ENCODE results near the gene PLAC1.

Gene PLAC1

DNA sequence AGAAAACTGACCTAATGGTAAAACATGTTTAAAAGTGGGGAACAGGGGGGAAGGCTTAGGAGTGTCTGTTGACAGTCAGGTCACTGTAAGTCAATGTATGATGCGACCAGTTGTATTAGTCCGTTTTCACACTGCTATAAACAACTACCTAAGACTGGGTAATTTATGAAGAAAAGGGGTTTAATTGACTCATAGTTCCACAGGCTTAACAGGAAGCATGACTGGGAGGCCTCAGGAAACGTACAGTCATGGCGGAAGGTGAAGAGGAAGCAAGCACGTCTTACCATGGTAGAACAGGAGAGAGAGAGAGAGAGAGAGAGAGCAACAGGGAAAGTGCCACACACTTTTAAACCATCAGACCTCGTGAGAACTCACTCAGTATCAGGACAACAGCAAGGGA, 13.0 kb upstream of the PLAC1 start:
- in situ Hi-C loops (cut with MboI; ENCODE audit: low sequenced_read_pairs), result no loop called here

DNA sequence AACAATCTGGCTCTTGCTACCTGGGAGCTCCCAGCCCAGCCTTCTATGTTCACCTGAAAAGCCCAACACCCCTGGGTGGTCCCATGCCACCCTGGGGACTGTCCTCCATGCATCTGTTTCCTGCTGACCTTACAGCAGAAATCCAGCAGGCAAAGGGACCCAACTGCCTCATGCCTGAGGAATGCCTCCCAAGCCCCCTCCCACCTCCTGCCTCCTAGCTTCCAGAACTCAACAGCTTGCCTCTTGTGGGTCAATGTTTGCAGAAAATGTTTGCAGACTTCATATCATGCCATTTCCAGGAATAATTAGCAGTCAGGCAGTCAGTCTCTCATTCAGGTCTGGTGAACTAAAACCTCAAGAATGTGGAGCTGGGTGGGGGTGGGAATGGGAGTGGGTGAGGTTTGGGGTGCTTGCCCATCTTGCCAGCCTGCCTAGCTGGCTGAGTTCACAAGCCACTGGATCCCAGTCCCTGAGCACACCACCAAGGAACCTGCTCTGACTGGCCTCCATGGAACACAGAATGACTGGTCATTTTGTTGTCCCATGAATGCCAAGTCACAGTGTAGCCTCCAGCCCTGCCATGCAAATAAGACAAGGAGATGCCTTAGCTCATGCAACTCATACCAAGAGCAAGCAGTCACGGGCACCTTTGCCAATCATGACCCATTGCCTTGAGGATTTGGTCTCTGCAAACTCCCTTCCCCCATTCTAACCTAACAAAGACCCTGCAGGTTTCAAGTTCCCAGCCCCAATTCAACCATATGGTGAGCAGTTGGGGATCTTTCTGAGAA, 12.1 kb upstream of the PLAC1 start:
- in situ Hi-C loops (cut with MboI; ENCODE audit: low sequenced_read_pairs), result no loop called here

DNA sequence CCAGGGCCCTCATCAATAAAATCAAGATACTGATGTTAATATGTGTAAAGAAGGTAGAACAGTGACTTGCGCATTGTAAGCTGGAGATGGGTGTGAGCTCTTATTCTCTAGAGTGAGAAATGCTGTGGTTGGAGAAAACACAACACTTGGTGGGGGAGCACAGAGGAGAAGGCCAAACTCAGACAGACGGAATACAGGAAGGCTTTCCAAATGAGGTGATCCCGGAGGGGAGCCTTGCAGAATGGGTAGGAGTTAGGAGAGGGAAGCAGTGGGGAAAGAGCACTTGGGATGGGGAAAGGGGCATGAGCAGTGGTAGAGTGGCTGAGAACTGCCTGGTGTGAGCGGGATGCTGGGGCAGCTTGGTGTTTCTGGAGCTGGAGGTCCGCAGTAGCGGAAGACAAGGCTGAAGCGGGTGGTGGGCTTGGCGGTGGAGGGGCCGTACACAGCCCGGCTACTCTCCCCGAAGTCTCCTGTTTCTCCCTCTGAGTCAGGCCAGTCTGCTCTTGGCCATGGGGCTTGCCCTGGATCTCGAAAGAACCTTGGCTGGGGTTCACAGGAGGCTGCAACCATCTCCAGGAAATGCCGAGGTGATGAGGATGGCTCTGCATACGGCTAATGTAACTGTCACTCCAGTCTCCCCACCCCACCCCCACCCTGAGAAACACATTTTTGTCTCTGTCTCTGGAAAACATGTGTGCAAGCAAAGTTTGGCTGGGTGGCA, 11.3 kb upstream of the PLAC1 start:
- in situ Hi-C loops (cut with MboI; ENCODE audit: low sequenced_read_pairs), result no loop called here

DNA sequence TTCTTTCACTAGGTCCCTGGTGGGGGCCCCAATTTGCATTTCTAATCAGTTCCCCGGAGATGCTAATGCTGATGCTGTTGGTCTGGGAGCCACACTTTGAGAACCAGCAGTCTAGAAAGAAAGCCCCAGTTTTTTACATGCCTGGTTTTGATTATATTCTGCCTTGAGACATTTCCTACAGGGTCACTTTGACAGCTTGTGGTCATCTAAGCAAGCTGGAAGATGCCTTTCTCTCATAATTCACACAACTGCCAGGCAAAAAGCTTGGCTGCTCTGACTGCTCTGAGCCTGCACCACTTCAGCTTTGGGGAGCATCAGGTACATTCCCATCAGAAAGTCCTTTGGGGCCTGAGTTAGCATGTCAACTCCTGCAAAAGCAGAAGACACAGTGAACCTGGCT, 5.9 kb upstream of the PLAC1 start:
- in situ Hi-C loops (cut with MboI; ENCODE audit: low sequenced_read_pairs), result no loop called here

DNA sequence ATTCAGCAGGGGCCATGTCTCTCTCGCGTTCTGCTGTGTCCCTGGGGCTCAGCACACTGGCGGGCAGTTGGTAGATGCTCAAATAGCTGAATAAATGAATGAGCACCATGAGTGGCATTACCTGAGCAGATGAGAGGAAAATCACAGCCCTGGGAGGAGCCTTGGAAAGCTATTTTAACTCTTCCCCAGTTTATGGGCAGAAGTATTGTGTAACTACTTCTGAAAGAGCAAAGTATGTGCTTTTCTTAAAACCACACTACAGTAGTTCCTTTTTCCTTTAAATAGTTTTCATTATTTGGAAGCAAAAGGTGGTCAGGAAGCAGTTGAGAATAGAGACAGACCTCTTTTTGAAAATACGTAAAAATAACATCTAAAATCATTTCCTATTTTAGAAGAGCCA, 3.0 kb upstream of the PLAC1 start:
- in situ Hi-C loops (cut with MboI; ENCODE audit: low sequenced_read_pairs), result no loop called here

DNA sequence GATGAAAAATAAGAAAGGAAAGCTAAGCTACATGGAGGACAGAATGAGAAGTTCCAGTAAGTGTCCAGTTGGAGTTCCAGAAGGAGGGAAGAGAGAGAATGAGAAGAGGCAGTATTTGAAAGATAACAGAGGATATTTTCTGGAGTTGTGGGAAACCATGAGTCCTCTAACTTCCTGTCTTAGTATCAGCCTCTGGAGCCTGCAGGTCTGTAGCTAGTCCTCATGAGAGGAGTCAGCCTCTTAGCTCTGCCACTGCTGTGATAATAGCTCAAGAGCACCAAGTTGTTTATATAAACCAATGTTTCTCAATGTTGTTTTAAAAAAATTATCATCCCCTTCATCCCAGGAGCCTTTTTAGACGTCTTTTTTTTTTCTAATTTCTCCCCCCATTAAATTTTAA, 2.4 kb upstream of the PLAC1 start:
- in situ Hi-C loops (cut with MboI; ENCODE audit: low sequenced_read_pairs), result no loop called here

DNA sequence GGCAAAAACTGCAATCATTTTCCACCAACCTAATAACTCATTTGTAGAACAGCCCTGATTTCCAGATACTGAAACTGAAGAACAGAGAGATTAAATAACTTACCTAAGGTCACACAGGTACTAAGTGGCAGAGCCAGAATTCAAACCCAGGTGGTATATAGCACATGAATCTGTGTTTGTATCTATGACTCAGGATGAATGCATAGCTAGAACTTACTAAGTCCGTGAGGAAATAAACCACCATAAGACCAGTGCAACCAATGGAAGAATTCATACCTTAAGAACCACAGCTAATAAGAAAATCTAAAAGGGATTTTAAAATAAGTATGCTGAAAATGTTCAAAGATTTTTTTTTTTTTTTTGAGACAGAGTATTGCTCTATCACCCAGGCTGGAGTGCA, 1.5 kb upstream of the PLAC1 start:
- in situ Hi-C loops (cut with MboI; ENCODE audit: low sequenced_read_pairs), result no loop called here

DNA sequence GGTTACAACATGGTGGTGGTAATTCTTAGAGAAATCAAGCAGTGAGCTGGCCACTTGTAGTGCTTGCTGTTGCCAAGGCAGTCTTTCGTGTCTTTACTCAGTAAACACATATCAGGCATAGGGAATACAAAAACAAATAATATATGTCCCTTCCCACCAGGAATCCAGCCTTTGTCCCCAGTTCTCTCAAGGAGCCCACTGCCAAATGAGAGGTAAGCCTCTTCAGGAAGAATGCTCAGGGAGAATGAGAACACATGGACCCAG, 421 bp upstream of the PLAC1 start:
- in situ Hi-C loops (cut with MboI; ENCODE audit: low sequenced_read_pairs), result no loop called here

DNA sequence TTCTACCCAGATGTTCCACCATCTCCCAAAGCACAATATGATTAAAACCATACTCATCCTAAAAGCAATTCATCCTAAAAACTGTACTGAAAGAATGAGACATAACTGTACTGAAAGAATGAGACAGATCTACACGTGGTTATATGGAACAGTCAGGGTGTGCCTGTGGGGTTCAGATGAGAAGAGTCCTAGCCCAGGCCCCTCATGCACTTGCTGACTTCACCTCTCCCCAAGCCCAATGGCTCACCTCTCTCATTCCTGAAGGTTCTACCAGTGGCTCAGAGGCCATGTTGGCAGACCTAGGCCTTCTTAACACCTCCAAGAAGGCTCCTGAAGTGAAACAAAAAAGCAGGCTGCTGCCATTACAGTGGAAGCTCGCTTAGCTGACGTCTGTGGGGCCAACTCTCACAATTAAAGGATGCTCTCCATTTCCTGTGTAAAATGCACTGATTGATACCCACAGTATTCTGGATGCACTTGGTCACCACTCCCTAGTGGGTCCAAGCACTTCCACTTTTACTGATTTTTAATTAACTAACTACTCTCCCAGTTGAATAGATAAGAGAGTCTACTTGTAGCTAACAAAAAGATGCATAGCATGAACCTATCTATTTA, 3.8 kb downstream of the PLAC1 start:
- in situ Hi-C loops (cut with MboI; ENCODE audit: low sequenced_read_pairs), result no loop called here

DNA sequence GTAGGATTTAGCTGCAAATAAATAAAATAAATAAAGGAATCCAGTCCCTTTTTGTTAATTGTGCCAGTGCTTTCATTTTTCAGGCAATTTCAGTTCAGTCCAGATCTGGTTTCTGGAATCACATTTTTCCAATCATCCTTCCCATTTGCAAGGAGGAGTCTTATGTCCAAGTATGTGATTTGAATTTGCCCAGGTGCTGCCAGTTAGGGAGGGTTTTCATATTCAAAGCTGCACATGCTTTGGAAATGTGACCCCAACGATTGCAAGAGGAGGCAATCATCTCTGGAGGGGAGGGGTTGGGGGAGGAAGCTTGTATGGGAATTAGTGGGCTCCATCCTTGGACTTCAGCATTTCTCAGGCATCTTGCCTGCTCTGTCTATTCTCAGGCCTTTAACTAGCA, 4.4 kb downstream of the PLAC1 start:
- in situ Hi-C loops (cut with MboI; ENCODE audit: low sequenced_read_pairs), result no loop called here

DNA sequence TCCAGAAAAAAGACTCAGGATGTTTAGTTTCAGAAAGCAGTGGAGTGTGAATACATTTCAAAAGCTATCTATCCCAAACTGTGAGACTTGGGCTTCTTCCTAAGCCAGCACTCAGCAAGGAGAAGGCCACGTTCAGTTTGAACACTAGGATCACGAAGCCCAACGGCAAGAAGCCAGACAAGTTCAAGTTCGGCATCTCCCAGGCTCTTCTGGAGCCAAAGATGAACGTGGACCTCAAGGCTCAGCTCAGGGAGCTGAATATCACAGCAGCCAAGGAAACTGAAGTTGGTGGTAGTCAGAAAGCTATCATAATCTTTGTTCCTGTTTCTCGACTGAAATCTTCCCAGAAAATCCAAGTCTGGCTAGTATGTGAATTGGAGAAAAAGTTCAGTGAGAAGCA, 7.6 kb downstream of the PLAC1 start:
- in situ Hi-C loops (cut with MboI; ENCODE audit: low sequenced_read_pairs), result no loop called here

DNA sequence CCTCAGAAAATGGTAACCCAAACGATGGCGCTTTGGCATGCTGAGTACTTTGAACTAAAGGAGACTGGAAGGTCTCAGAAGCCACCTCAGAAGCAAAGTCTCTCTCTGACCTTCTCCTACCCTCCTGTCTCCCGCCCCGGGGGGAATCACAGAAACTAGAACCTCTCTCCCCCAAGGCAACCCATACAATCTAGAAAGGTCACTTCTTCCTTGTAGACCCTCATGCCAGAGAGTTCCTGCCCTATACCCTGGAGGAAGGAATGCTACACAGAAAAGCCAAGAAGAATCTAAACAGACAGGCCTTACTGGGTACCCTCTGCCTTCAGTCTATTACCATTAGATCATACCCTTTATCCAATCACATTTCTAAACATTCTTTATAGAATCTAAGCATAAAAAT, 8.5 kb downstream of the PLAC1 start:
- in situ Hi-C loops (cut with MboI; ENCODE audit: low sequenced_read_pairs), result no loop called here

DNA sequence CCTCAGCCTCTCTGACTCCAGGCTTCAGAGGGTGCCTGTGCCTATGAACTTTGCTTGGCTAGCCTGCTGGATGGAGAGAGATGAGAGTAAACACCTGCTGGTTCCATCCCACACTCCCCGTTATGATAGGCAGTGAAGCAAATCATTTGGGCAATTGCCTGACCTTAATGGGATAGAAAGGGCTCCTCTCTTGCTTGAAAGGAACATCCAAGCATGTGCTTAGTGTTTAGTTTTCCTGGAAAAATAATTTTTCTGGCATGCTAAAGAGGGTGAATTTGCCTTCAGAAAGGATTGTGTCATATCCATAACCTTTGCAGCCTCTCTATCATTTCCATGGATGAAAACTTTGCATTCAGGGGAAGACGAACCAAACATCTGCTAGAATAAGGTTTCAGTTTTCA, 10.8 kb downstream of the PLAC1 start:
- in situ Hi-C loops (cut with MboI; ENCODE audit: low sequenced_read_pairs), result no loop called here

DNA sequence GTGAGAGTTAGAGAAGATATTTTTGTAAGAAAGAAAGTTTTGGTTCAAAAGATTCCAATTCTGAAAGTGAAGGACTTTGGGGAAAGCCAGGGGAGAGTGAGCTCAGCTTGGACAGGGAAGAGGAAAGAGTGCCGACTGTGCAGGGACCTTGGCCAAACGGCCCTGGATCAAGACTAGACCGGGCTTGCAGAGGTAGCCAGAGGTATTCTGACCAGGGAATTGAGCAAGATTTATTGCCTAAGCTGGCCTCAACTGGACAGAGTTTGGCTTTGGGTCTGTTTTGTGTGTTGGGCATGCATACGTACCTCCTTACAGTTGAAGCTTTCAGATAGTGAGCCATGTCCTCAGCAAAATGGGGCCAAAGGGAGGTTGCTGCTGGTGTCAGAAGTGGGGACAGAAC, 11.6 kb downstream of the PLAC1 start:
- in situ Hi-C loops (cut with MboI; ENCODE audit: low sequenced_read_pairs), result no loop called here

DNA sequence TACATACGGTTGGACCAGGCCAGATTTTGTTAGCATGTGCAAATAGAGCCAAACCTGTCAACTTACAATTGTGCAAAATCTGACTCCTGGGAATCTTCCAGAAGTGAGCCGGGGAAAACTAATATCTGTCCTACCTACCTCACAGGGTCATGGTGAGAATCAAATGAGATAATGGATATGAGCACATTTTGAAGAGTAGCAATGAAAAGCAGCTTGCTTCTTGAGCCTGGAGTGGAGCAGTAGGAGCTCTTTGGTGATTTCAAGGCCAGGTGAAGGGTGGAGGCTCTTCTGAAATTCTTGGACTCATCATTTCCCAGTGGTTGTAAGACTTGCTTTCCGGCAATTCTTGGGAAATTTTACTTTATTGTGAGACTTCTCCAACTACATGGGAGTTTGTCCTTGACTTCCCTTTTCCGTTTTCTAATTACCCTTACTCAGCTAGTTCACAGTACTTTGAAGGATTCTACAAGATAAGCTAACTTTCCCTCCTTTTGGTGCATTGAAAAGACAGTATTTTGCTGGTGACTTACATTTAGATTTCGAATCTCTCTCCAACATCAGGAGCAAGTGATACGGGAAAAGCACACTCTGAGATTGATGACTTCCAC, 12.2 kb downstream of the PLAC1 start:
- in situ Hi-C loops (cut with MboI; ENCODE audit: low sequenced_read_pairs), result no loop called here

DNA sequence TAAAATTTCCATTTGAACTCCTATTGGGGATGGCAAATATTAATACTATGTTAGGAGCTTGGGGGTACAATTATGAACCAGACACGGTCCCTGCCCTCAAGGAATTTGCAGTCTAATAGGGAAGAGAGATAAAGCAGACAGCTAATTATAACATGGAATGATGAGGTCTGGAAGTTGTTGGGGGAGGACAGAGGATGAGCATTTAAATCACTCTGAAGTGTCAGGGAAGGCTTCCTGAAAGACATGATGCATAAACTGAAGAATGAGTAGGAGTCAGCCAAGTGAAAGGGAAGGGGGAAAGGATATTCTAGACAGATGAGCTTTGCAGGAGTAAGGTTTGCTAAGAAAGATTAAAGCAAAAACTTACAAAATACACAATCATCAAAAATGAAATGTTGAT, 15.9 kb downstream of the PLAC1 start:
- in situ Hi-C loops (cut with MboI; ENCODE audit: low sequenced_read_pairs), result no loop called here

DNA sequence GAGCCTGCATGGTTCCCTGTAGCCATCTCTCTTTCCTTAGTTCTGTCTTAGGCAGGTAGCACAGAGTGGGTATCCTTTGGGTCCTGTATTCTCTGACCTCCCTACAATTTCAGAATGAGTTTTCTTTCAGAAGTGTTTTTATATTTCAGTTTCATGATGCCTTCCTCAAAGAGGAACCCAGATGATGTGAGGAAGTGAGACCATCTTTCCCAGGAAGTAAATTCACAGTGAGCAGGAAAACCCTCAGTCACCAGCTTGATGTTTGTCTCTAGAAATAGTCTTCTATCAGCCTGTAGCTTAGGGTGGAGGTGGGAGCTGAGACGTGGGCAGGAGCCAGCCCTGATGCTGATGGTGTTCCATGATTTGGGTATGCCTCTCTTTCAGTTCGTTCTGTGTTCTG, 16.9 kb downstream of the PLAC1 start:
- in situ Hi-C loops (cut with MboI; ENCODE audit: low sequenced_read_pairs), result no loop called here

DNA sequence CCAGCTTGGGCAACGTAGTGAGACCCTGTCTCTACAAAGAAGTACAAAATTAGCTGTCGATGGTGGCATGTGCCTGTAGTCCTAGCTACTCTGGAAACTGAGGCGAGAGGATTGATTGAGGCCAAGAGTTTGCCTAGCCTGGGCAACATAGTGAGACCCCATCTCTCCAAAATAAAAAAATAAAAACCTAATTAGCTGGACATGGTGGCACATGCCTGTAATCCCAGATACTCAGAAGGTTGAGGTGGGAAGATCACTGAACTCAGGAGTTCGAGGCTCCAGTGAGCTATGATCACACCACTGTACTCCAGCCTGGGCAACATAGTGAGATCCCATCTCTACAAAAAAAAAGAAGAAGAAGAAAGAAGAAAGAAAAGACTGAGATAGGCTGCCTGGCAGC, 17.4 kb downstream of the PLAC1 start:
- in situ Hi-C loops (cut with MboI; ENCODE audit: low sequenced_read_pairs), result no loop called here

DNA sequence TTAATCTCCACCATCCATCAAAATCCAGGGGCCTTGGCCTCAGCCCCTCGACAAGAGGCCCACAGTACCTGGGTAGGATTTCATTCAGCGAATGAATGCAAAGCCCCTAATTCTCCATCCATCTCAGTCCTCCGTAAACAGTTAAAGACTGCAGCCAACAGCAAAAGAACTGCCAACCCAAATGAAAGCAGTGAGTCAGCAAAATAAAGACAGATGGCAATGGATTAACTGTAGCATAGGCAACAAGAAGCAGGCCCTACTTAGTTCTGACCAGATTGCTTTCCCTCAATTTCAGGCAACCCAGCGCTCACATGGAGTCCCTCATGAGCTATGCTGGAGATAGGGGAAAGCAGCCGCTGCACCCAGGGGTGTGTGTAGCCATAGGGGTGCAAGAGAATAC, 21.4 kb downstream of the PLAC1 start:
- in situ Hi-C loops (cut with MboI; ENCODE audit: low sequenced_read_pairs), result no loop called here

DNA sequence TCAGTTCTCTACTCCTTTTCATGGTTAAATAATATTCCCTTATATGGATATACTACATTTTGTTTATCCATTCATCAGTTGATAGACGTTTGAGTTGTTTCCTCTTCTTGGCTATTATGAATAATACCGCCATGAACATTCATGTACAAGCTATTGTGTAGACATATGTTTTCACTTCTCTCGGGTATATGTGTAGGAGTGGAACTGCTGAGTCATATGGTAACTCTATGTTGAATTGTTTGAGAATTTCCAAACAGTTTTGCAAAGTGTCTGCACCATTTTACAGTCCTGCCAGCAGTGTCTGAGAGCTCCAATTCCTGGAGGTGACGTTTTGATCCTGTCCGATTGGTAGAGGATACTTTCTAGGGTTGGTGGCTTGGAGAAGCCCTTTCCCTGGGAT, 23.6 kb downstream of the PLAC1 start:
- in situ Hi-C loops (cut with MboI; ENCODE audit: low sequenced_read_pairs), result no loop called here

DNA sequence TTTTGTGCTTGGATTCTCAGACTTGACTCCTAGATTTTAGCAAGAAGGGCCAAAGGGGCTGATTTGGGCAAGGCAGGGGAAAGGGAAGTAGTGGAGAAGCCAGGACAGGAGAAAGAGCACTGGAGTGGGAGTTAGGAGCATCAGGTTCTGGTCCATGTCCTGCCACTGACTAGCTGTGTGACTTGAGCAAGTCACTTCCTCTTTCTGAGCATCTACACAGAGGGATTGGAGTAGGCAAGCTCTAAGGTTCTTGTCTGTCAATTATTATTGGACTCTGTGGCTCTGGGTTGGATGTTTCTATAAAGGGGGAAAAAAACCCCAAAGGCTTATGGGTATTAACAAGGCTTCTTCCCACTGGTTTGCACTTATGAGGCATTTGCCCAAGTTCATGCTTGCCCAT, 24.4 kb downstream of the PLAC1 start:
- in situ Hi-C loops (cut with MboI; ENCODE audit: low sequenced_read_pairs), result no loop called here

DNA sequence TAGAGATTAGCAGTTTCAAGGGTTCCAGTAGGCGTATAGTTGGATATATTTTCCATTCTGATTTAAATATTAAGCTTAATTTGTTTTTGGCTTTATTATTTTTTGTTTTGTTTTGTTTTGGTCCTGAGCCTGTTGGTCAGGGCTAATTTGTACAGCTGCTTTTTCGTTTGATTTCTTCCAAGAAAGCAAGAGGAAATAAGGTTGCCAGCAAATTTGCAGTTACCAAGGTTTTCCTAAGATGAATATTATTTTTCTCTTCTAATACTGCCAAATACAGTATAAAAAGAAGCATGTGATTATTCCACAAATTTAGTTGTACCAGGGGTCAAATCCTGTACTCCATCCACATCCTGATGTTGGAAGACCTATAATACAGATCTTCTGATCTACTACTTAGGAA, 24.9 kb downstream of the PLAC1 start:
- in situ Hi-C loops (cut with MboI; ENCODE audit: low sequenced_read_pairs), result no loop called here
